IMR-90 (cell line): ENCODE data around the gene GPC4. TPM values are rescaled to one million over a fixed set of nuclear protein-coding genes. Genes with fewer than 3 reads are reported as not detected.

ENCODE experiments used
- ATAC-seq: fragments of 200-7000 bp; cut with Tn5 transposase; 2 replicates; pipeline ENCODE4 v1.9.1; 2020; ENCODE audit warnings: low read depth, mild to moderate bottlenecking, moderate library complexity
- BruUV-seq: library from RNA; stranded (reverse); fragments of 400-500 nt; replicated peaks from 2 replicates; lab custom pipeline; 2021; lab: Mats Ljungman, UMichigan
- CTCF ChIA-PET: fragments of 300-600 bp; formaldehyde crosslinking; extraction: SDS; loops from one replicate; lab custom pipeline; 2021; ENCODE audit warnings: antibody characterized with exemption; lab: Yijun Ruan, JAX
- POLR2A ChIA-PET: fragments of 300-600 bp; sonication (Branson Sonifier 250); formaldehyde crosslinking; loops from one replicate; lab custom pipeline; 2022; ENCODE audit warnings: antibody characterized with exemption; ENCODE audit not compliant: unreplicated experiment; lab: Charles Lee
- DNase-seq: peaks from one replicate; pipeline ENCODE4 v3.0.0; 2013
- H2AFZ ChIP-seq: replicated peaks from 2 replicates; pipeline ENCODE3; 2013; ENCODE audit warnings: low read length, mild to moderate bottlenecking; ENCODE audit not compliant: poor library complexity
- H2AK5ac ChIP-seq: 2 replicates; pipeline ENCODE4 v1.6.1; 2013; ENCODE audit warnings: low read depth, low read length, inconsistent platforms
- H2AK9ac ChIP-seq: replicated peaks from 2 replicates; pipeline ENCODE3; 2013; ENCODE audit warnings: mild to moderate bottlenecking, low read depth, low read length, moderate library complexity; ENCODE audit not compliant: poor library complexity
- H2BK120ac ChIP-seq: 2 replicates; pipeline ENCODE4 v1.6.1; 2013; ENCODE audit warnings: low read depth, low read length, inconsistent platforms
- H2BK15ac ChIP-seq: 3 replicates; pipeline ENCODE4 v1.6.1; 2013; ENCODE audit warnings: low read depth, low read length, inconsistent platforms
- H2BK20ac ChIP-seq: 2 replicates; pipeline ENCODE4 v1.6.1; 2013; ENCODE audit warnings: low read depth, mild to moderate bottlenecking, inconsistent platforms, low read length, moderate library complexity
- H2BK5ac ChIP-seq: 2 replicates; pipeline ENCODE4 v1.6.1; 2013; ENCODE audit warnings: mild to moderate bottlenecking, low read depth, low read length, inconsistent platforms; ENCODE audit not compliant: poor library complexity, severe bottlenecking
- H3K14ac ChIP-seq: replicated peaks from 2 replicates; pipeline ENCODE4 v1.6.1; 2013; ENCODE audit warnings: low read depth, low read length, inconsistent platforms
- H3K18ac ChIP-seq: 2 replicates; pipeline ENCODE4 v1.6.1; 2013; ENCODE audit warnings: low read depth, low read length, control low read depth
- H3K23ac ChIP-seq: 2 replicates; pipeline ENCODE4 v1.6.1; 2013; ENCODE audit warnings: low read depth, low read length, inconsistent platforms
- H3K27ac ChIP-seq: 2 replicates; pipeline ENCODE4 v1.5.1; 2013; ENCODE audit warnings: mild to moderate bottlenecking, control low read depth, low read length; ENCODE audit not compliant: insufficient read depth
- H3K27me3 ChIP-seq: 2 replicates; pipeline ENCODE4 v1.6.1; 2013; ENCODE audit warnings: low read length; ENCODE audit not compliant: control insufficient read depth, insufficient read depth
- H3K36me3 ChIP-seq: 2 replicates; pipeline ENCODE4 v1.6.1; 2013; ENCODE audit warnings: low read length, mixed read lengths; ENCODE audit not compliant: control insufficient read depth, insufficient read depth
- H3K4ac ChIP-seq: 2 replicates; pipeline ENCODE4 v1.6.1; 2013; ENCODE audit warnings: low read depth, low read length, inconsistent platforms
- H3K4me1 ChIP-seq: 2 replicates; pipeline ENCODE4 v1.6.1; 2013; ENCODE audit warnings: low read length, mixed read lengths; ENCODE audit not compliant: control insufficient read depth, insufficient read depth
- H3K4me2 ChIP-seq: 2 replicates; pipeline ENCODE4 v1.6.1; 2013; ENCODE audit warnings: low read depth, mild to moderate bottlenecking, control low read depth, low read length, moderate library complexity
- H3K4me3 ChIP-seq: 2 replicates; pipeline ENCODE4 v1.5.1; 2013; ENCODE audit warnings: low read depth, mild to moderate bottlenecking, control low read depth, low read length, moderate library complexity; ENCODE audit not compliant: insufficient read depth
- H3K56ac ChIP-seq: 2 replicates; pipeline ENCODE4 v1.6.1; 2013; ENCODE audit warnings: low read length, inconsistent platforms; ENCODE audit not compliant: insufficient read depth; ENCODE audit errors: extremely low read depth
- H3K79me1 ChIP-seq, 2 experiments: 2 replicates each; pipeline ENCODE4 v1.6.1; 2013; ENCODE audit warnings: low read length in 2 of 2, inconsistent platforms in 1 of 2, low read depth in 1 of 2
- H3K9ac ChIP-seq: 2 replicates; pipeline ENCODE4 v1.6.1; 2013; ENCODE audit warnings: low read depth, low read length, control low read depth
- H3K9me1 ChIP-seq: 2 replicates; pipeline ENCODE4 v1.6.1; 2013; ENCODE audit warnings: low read length, inconsistent platforms; ENCODE audit not compliant: insufficient read depth
- H3K9me3 ChIP-seq: 2 replicates; pipeline ENCODE4 v1.6.1; 2013; ENCODE audit warnings: low read length; ENCODE audit not compliant: control insufficient read depth, insufficient read depth
- H4K20me1 ChIP-seq: 2 replicates; pipeline ENCODE4 v1.6.1; 2013; ENCODE audit warnings: low read length, inconsistent platforms; ENCODE audit not compliant: insufficient read depth
- H4K5ac ChIP-seq: 2 replicates; pipeline ENCODE4 v1.6.1; 2013; ENCODE audit warnings: mild to moderate bottlenecking, low read depth, low read length, control low read depth
- H4K8ac ChIP-seq, 2 experiments: 2 replicates each; pipeline ENCODE4 v1.6.1; 2013; ENCODE audit warnings: low read depth in 2 of 2, low read length in 2 of 2, control low read depth in 1 of 2, inconsistent platforms in 1 of 2
- H4K91ac ChIP-seq: 2 replicates; pipeline ENCODE4 v1.6.1; 2013; ENCODE audit warnings: low read depth, low read length, inconsistent platforms; ENCODE audit not compliant: insufficient read depth
- CHD1 ChIP-seq: IDR thresholded peaks from 2 replicates; pipeline ENCODE4 v1.6.1; 2012; ENCODE audit warnings: low read depth, low read length, improper control_type of control experiment
- MAFK ChIP-seq: IDR thresholded peaks from 2 replicates; pipeline ENCODE4 v1.6.1; 2012; ENCODE audit warnings: low read depth, low read length, improper control_type of control experiment
- NFE2L2 ChIP-seq: fragments of 150-350 bp; IDR thresholded peaks from 2 replicates; pipeline ENCODE4 v1.6.1; 2016; ENCODE audit warnings: low read depth, mild to moderate bottlenecking, low read length
- POLR2A ChIP-seq: IDR thresholded peaks from 2 replicates; pipeline ENCODE4 v1.6.1; 2012; ENCODE audit warnings: mild to moderate bottlenecking, low read depth, low read length
- RAD21 ChIP-seq: IDR thresholded peaks from 2 replicates; pipeline ENCODE4 v1.6.1; 2012; ENCODE audit warnings: low read length, improper control_type of control experiment
- RFX5 ChIP-seq: IDR thresholded peaks from 2 replicates; pipeline ENCODE4 v1.8.0; 2012; ENCODE audit warnings: low read depth, mild to moderate bottlenecking, low read length, moderate library complexity
- SMC3 ChIP-seq: fragments of 150-350 bp; IDR thresholded peaks from 2 replicates; pipeline ENCODE4 v1.6.1; 2016; ENCODE audit warnings: low read depth, mild to moderate bottlenecking, antibody characterized with exemption, low read length, moderate library complexity
- WGBS, 2 experiments: methylation state at CpG; one replicate each; pipeline versions ENCODE4 v1.1.5 to v1.1.7; 2013; ENCODE audit warnings: missing lambda C conversion rate in 2 of 2; ENCODE audit not compliant: insufficient read length in 1 of 2; ENCODE audit errors: extremely low coverage in 2 of 2; 5-methylcytosine and 5-hydroxymethylcytosine counted together
- dilution Hi-C: fragments of 300-500 bp; cut with HindIII; formaldehyde crosslinking; loops from one replicate; pipeline ENCODE4 v1.14.3; 2018; ENCODE audit warnings: low sequenced_read_pairs; ENCODE audit not compliant: unreplicated experiment
- in situ Hi-C: fragments of 300-500 bp; cut with MboI; formaldehyde crosslinking; loops from 3 replicates; pipeline ENCODE4 v1.14.3; 2019; ENCODE audit warnings: low sequenced_read_pairs, inconsistent platforms, mixed read lengths
- intact Hi-C: fragments of 100-400 bp; cut with micrococcal nuclease; formaldehyde crosslinking; loops from 2 replicates; pipeline ENCODE4 v1.10.0; 2022
- polyA plus RNA-seq, 3 experiments: library from polyadenylated mRNA; depleted of rRNA; stranded (reverse); fragments of >200 nt; gene quantifications; 2 replicates each; pipeline ENCODE4 v1.2.3, GENCODE V29; 2012; ENCODE audit warnings: low replicate concordance in 1 of 3
- total RNA-seq: library from RNA; depleted of rRNA; stranded (reverse); fragments of >200 nt; gene quantifications from 2 replicates; pipeline ENCODE4 v1.2.3, GENCODE V29; 2012
- TF ChIP-seq, protein P1 (sequence below): fragments of 150-350 bp; IDR thresholded peaks from 2 replicates; pipeline ENCODE4 v1.6.1; 2016; ENCODE audit warnings: low read depth, mild to moderate bottlenecking, low read length, moderate library complexity, borderline replicate concordance

GPC4 gene
- total and polyA plus RNA-seq, 2 of the 4 experiments (the other 2 are of a cell fraction) = 0.54 to 1.6 TPM

DNA sequence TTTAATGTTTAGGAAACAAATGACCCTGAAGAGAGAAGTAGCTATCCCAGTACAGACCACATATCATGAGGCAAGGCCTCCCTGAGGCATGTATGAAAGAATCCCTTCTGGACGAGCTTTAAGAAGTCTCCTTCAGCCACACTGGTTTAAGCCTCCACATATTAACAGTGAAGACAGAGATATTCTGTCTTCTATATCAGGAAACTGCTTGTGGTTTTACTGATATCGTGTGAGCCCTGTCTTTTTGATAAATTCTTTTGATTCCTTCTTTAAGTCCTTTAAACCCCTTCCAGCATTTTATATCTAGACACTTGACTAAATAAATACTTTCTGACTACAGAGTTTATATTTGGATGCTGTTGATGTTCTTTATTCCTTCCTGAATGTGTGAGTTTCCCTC, 45.9 kb upstream of the GPC4 start:
- no peak overlapping the region for H3K4me2 ChIP-seq
- no peak overlapping the region for H2AFZ ChIP-seq
- H2BK120ac ChIP-seq = no peak overlapping the region
- no peak overlapping the region for H2BK5ac ChIP-seq
- H3K79me1 ChIP-seq = no peaks in the 10 kb centered on the region
- no peaks in the 10 kb centered on the region for H3K4me1 ChIP-seq
- H3K9me1 ChIP-seq = no peaks in the 10 kb centered on the region
- POLR2A ChIA-PET = no interaction called here
- H3K27ac ChIP-seq = no peak overlapping the region
- H2AK9ac ChIP-seq = no peak overlapping the region
- H3K18ac ChIP-seq = no peak overlapping the region
- no peak overlapping the region for H4K8ac ChIP-seq
- H3K4me3 ChIP-seq = no peak overlapping the region
- H3K27me3 ChIP-seq = no peaks in the 10 kb centered on the region
- H2AK5ac ChIP-seq = no peak overlapping the region
- H3K4ac ChIP-seq = no peak overlapping the region
- H2BK20ac ChIP-seq = no peak overlapping the region
- CTCF ChIA-PET = no interaction called here
- ATAC-seq = no peak
- H2BK15ac ChIP-seq = no peak overlapping the region
- DNase-seq = no peak
- no peak overlapping the region for H3K14ac ChIP-seq
- H3K56ac ChIP-seq = no peak overlapping the region
- dilution Hi-C loops (no loop called here), intact Hi-C loops (no loop called here), in situ Hi-C loops (no loop called here)
- H4K91ac ChIP-seq = no peak overlapping the region
- H4K20me1 ChIP-seq = no peaks in the 10 kb centered on the region
- no peak overlapping the region for H3K23ac ChIP-seq
- no peak overlapping the region for H4K5ac ChIP-seq
- BruUV-seq = no TSS peak
- TF ChIP-seq CHD1 (no peak), RFX5 (no peak), RAD21 (no peak), MAFK (no peak), SMC3 (no peak), POLR2A (no peak), NFE2L2 (no peak)
- TF ChIP-seq, protein P1, sequence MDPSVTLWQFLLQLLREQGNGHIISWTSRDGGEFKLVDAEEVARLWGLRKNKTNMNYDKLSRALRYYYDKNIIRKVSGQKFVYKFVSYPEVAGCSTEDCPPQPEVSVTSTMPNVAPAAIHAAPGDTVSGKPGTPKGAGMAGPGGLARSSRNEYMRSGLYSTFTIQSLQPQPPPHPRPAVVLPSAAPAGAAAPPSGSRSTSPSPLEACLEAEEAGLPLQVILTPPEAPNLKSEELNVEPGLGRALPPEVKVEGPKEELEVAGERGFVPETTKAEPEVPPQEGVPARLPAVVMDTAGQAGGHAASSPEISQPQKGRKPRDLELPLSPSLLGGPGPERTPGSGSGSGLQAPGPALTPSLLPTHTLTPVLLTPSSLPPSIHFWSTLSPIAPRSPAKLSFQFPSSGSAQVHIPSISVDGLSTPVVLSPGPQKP = no peak
- no peaks in the 10 kb centered on the region for H3K9me3 ChIP-seq
- H3K36me3 ChIP-seq = no peaks in the 10 kb centered on the region
- no peak overlapping the region for H3K9ac ChIP-seq
- no CpG with 5 or more reads among the region's 2 CpGs for WGBS, 2 experiments
